ENCODE results near the gene C15orf39.
"Not testable (repeated sequence)": the region's sequence is repeated elsewhere in the genome, so short reads cannot be mapped to it uniquely, and the experiment has no call there.

The C15orf39 gene

DNA sequence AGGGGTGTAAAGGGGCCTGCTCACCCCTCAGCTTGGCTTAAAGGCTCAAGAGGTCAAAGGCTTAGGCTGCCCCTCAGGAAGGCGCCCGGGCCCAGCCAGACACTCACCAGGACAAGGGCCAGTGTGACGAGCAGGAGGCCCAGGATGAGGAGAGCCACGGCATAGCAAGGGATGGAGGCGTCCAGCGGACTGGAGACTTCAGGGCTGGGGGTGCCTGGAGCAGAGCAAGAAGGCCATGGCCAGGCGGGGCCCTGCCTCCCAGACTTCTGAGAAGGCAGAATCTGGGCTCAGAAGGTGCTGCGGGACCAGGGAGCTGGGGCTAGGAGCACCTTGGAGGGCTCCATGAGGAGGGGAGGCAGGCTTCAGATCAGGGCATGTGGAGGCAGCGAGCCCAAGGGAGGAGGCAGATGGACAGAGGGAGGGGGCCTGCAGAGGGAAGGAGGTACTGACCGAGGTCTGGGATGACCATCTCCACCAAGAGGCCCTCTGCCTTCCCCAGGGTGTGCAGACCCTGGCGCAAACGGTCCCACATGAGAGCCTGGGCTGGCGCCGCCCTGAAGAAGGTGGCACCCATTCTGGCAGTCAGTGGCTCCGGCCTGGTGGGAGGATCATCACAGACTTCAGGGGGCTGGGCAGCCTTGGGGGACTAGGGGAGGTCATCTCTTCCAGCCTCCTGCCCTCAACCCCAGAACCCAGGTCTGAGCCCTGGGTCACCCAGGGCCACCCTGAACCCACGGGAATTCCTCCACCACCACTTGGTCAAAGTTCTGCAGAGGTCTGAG, 24.5 kb downstream of the C15orf39 start:
- no peak overlapping the region for H3K27ac ChIP-seq
- TF ChIP-seq ZFX (IDR thresholded peaks at IDR 0.05; ENCODE audit: borderline replicate concordance), result no peak
- TF ChIP-seq, protein P1, sequence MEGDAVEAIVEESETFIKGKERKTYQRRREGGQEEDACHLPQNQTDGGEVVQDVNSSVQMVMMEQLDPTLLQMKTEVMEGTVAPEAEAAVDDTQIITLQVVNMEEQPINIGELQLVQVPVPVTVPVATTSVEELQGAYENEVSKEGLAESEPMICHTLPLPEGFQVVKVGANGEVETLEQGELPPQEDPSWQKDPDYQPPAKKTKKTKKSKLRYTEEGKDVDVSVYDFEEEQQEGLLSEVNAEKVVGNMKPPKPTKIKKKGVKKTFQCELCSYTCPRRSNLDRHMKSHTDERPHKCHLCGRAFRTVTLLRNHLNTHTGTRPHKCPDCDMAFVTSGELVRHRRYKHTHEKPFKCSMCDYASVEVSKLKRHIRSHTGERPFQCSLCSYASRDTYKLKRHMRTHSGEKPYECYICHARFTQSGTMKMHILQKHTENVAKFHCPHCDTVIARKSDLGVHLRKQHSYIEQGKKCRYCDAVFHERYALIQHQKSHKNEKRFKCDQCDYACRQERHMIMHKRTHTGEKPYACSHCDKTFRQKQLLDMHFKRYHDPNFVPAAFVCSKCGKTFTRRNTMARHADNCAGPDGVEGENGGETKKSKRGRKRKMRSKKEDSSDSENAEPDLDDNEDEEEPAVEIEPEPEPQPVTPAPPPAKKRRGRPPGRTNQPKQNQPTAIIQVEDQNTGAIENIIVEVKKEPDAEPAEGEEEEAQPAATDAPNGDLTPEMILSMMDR (IDR thresholded peaks at IDR 0.05), result no peak

GRCh38 chr15:75227112-75227511, 25.4 kb downstream of the C15orf39 start:
- H3K27ac ChIP-seq, result not testable (repeated sequence)

- TF ChIP-seq, protein P1 (IDR thresholded peaks at IDR 0.05), result no peak
- TF ChIP-seq ZFX (IDR thresholded peaks at IDR 0.05; ENCODE audit: borderline replicate concordance), result no peak
- no peak overlapping the region for H3K27ac ChIP-seq
Measured at GRCh38 chr15:75227663-75228280, 26.1 kb downstream of the C15orf39 start.

DNA sequence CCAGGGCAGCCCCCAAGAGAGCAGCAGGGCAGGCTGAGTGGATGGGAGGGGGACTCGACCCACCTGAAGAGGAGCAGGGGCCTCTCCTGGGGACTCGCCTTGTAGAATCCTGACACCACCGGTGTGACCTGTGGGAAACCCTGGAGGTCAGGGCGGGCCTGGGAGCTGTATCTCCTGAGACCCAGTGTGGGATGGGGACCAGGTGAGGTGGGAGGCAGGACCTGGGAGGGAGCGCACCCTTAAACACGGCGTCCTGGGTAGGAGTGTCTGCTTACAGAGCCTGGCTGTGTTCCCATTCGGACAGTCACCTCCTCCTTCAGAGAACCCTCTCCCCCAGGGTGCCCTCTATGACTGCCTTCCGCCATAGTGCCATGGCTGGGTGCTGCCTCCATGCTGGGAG, 27.1 kb downstream of the C15orf39 start:
- H3K27ac ChIP-seq, result no peak overlapping the region
- TF ChIP-seq ZFX (IDR thresholded peaks at IDR 0.05; ENCODE audit: borderline replicate concordance), result no peak
- TF ChIP-seq, protein P1 (IDR thresholded peaks at IDR 0.05), result no peak

- H3K27ac ChIP-seq, result no peak overlapping the region
- TF ChIP-seq ZFX (IDR thresholded peaks at IDR 0.05; ENCODE audit: borderline replicate concordance), result no peak
- TF ChIP-seq, protein P1 (IDR thresholded peaks at IDR 0.05), result no peak
Measured at GRCh38 chr15:75229191-75230015, 27.7 kb downstream of the C15orf39 start.

- TF ChIP-seq, protein P1 (IDR thresholded peaks at IDR 0.05), result no peak
- TF ChIP-seq ZFX (IDR thresholded peaks at IDR 0.05; ENCODE audit: borderline replicate concordance), result no peak
Measured at GRCh38 chr15:75230016-75230343, 28.3 kb downstream of the C15orf39 start.

GRCh38 chr15:75230551-75231371, 29.1 kb downstream of the C15orf39 start:
- H3K27ac ChIP-seq, result no peak overlapping the region
- TF ChIP-seq, protein P1 (IDR thresholded peaks at IDR 0.05), result no peak
- no peak for TF ChIP-seq ZFX (IDR thresholded peaks at IDR 0.05; ENCODE audit: borderline replicate concordance)

More at GRCh38 chr15:75230016-75230343, 28.3 kb downstream of the C15orf39 start:
- no peak overlapping the region for H3K27ac ChIP-seq
